Esophagus muscularis mucosa (tissue), 3 donors: ENCODE measurements around the gene STX8.

Source experiments
- CTCF ChIP-seq, 3 experiments: fragments of 200-600 bp in 2 of 3; fragments of 450-650 bp in 1 of 3; sonication (generic) in 2 of 3; IDR thresholded peaks; one replicate each; pipeline ENCODE4 v1.5.1; 2017 to 2019; ENCODE audit warnings: antibody characterized with exemption in 3 of 3, mild to moderate bottlenecking in 2 of 3, moderate library complexity in 1 of 3
- POLR2A ChIP-seq: fragments of 450-650 bp; IDR thresholded peaks from one replicate; pipeline ENCODE4 v1.6.1; 2017; ENCODE audit warnings: antibody characterized with exemption, moderate library complexity, mild to moderate bottlenecking, low read depth
- POLR2AphosphoS5 ChIP-seq, 2 donors: sonication (generic); formaldehyde crosslinking; IDR thresholded peaks; one replicate each; pipeline ENCODE4 v1.6.1; 2017; ENCODE audit warnings: antibody characterized with exemption in 2 of 2

GRCh38 chr17:9360677-9361081 lies 214.9 kb downstream of the STX8 start:
- TF ChIP-seq CTCF (IDR thresholded peaks at IDR 0.05), result no peak
- TF ChIP-seq POLR2A, result no peak
- no peak for TF ChIP-seq POLR2AphosphoS5 (IDR thresholded peaks at IDR 0.05)
